GM19035 (cell line): ENCODE measurements around the gene PAPSS2.

Experiments used
- ATAC-seq: cut with Tn5 transposase; IDR thresholded peaks from one replicate; pipeline ENCODE4 v1.9.1; 2021; ENCODE audit not compliant: unreplicated experiment

PAPSS2 gene

DNA sequence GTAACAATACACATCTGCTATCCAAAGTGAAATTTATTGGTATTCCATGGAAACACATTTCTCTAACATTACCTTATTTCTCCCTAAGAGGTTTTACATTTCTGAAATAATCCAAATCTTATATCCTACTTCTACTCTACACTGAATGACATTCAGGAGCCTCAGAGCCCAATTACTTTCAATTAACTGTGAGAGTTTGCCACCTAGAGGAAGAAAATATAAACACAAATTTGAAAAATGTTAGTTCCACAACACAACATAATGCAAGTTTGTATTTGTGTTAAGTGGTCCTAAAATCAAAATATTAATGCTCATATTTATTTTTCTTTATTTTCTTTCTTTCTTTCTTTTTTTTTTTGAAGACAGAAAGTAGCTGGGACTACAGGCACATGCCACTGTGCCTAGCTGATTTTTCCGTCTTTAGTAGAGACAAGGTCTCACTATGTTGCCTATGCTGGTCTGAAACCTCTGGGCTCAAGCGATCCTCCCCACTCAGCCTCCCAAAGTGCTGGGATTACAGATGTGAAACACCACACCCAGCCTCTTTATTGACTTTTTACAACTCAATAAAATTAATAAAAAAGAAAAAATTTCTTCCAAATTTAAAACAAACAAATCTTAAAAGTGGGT is 112.3 kb downstream of the PAPSS2 start:
- peak; percentile 56 for ATAC-seq

- ATAC-seq, result no peak
Measured at GRCh38 chr10:87775766-87776165, 116.1 kb downstream of the PAPSS2 start.

DNA sequence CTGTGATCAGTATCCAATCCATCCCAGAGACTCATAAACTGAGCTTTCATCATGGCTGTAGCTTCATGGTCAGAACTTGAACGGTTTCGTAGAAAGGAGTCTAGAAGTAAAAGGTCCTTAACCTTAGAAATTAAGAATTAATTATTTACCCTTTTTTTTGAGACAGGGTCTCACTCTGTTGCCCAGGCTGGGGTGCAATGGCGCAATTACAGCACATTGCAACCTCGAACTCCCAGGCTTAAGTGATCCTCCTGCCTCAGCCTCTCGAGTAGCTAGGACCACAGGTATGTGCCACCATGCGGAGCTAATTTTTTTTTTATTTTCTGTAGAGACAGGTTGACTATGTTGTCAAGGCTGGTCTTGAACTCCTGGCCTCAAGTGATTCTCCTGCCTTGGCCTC is 116.7 kb downstream of the PAPSS2 start:
- no peak for ATAC-seq

- ATAC-seq, result no peak
Measured at GRCh38 chr10:87781545-87781944, 121.9 kb downstream of the PAPSS2 start.

GRCh38 chr10:87782721-87783120 is 123.0 kb downstream of the PAPSS2 start:
- no peak for ATAC-seq

DNA sequence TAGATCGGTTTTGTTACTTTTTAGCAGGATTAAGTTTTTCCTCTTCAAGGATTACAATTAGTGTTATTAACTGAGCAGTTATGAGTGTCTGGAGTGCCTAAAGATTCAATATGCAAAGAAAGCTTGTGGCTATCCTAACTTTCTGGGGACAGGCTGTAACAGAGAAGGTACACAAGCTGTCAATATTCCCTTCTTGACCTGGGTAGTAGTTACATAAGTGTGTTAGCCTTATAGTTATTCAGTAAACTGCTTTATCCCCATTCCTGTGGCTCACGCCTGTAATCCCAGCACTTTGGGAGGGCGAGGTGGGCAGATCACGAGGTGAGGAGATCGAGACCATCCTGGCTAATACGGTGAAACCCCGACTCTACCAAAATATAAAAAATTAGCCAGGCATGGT is 126.7 kb downstream of the PAPSS2 start:
- no peak for ATAC-seq

DNA sequence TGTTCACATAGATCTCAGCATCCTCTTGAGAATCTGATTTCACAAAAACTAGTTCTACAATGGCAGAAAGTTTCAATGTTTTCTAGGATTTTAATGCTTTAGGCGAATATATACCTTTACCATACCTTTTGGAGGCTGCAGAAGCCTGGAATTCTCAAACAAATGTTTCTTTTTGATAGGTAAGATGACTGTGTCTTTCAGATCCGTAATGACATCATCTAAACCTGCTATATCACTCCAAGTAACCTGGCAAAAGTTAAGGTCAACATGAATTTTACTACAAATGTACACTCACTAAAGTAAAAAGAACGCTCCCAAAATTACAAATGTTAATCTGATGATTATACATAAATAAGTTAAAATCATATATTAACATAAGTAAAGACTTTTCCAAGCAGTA is 130.5 kb downstream of the PAPSS2 start:
- ATAC-seq, result no peak

GRCh38 chr10:87794285-87794684 is 134.6 kb downstream of the PAPSS2 start:
- peak; percentile 64 for ATAC-seq
